ENCODE data around the gene TEX51.

Gene TEX51

DNA sequence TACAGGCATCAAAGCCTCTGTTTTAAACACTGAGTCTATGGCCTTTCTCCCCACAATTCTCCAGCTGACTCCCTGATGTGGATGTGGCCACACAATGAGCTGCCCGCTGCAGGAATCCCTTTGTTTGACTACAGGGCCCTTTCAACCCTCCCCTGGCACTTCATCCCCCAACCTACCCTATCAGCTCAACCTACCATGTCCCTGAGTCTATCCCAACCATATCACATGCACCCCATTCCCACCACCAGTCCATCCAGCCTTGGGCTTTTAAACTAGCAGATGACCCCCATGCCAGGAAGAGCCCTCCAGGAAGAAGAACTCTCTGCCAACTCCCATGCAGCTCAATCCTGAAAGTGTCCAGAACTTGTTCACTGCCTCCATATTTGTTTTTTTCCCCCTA is 46.9 kb upstream of the TEX51 start:
- no peak overlapping the region for H3K27ac ChIP-seq (ENCODE audit: extremely low read depth, low read depth, low read length)
- H3K9me3 ChIP-seq (ENCODE audit: control insufficient read depth, insufficient read depth, low read depth, low read length) = no peaks in the 10 kb centered on the region
- POLR2A ChIA-PET = interaction anchor here (0.5 kb wide), 1 partner anchor 107 kb away, joined by 4 read pairs; no protein-coding TSS in a partner anchor
- TF ChIP-seq ZNF114 (tag by site-specific recombination; IDR thresholded peaks at IDR 0.05) = no peak
- no peak for TF ChIP-seq MYNN (tag by site-specific recombination; IDR thresholded peaks at IDR 0.05; ENCODE audit: borderline replicate concordance)
- H3K36me3 ChIP-seq (ENCODE audit: control insufficient read depth in 2 of 2, insufficient read depth in 1 of 2, low read length in 2 of 2) = no peaks in the 10 kb centered on the region
- CTCF ChIA-PET = interaction anchor here (0.6 to 1.3 kb wide), 4 partner anchors 9 to 120 kb away, joined by 3 to 8 read pairs (median 4); no protein-coding TSS in a partner anchor
- no peaks in the 10 kb centered on the region for H3K4me1 ChIP-seq (ENCODE audit: control insufficient read depth, insufficient read depth, low read length)
- H3K4me3 ChIP-seq (ENCODE audit: low read depth, low read length) = no peak overlapping the region

- CTCF ChIA-PET = interaction anchor here (0.6 to 1.3 kb wide), 2 partner anchors 12 to 14 kb away, joined by 3 to 8 read pairs; no protein-coding TSS in a partner anchor
- H3K4me1 ChIP-seq (ENCODE audit: control insufficient read depth, insufficient read depth, low read length) = no peaks in the 10 kb centered on the region
- POLR2A ChIA-PET = no interaction called here
Measured at GRCh38 chr2:126852361-126852760, 46.3 kb upstream of the TEX51 start.

More at GRCh38 chr2:126852361-126852760, 46.3 kb upstream of the TEX51 start:
- TF ChIP-seq EGR2 (tag by site-specific recombination; IDR thresholded peaks at IDR 0.05; ENCODE audit: low read depth) (no peak), GLIS1 (tag by site-specific recombination; IDR thresholded peaks at IDR 0.05) (no peak), ZNF211 (tag by site-specific recombination; IDR thresholded peaks at IDR 0.05; ENCODE audit: low read depth) (no peak), ZNF792 (tag by site-specific recombination; IDR thresholded peaks at IDR 0.05) (no peak), ZNF701 (tag by site-specific recombination; IDR thresholded peaks at IDR 0.05) (no peak), GLI4 (tag by site-specific recombination; IDR thresholded peaks at IDR 0.05) (no peak), ZNF585B (tag by site-specific recombination; IDR thresholded peaks at IDR 0.05) (no peak), ZNF510 (tag by site-specific recombination; IDR thresholded peaks at IDR 0.05; ENCODE audit: insufficient replicate concordance) (no peak), ZNF600 (tag by site-specific recombination; IDR thresholded peaks at IDR 0.05) (no peak), ZXDB (tag by site-specific recombination; IDR thresholded peaks at IDR 0.05) (no peak), AEBP2 (tag by site-specific recombination; IDR thresholded peaks at IDR 0.05; ENCODE audit: borderline replicate concordance) (no peak), BCL6B (tag by site-specific recombination; IDR thresholded peaks at IDR 0.05) (no peak), ZSCAN16 (tag by site-specific recombination; IDR thresholded peaks at IDR 0.05) (no peak), ZNF239 (tag by site-specific recombination; IDR thresholded peaks at IDR 0.05) (no peak), ZNF785 (tag by site-specific recombination; IDR thresholded peaks at IDR 0.05) (no peak), ZNF302 (tag by site-specific recombination; IDR thresholded peaks at IDR 0.05; ENCODE audit: low read depth) (no peak), ZNF548 (tag by site-specific recombination; IDR thresholded peaks at IDR 0.05) (no peak), ZNF645 (tag by site-specific recombination; IDR thresholded peaks at IDR 0.05) (no peak)
- TF ChIP-seq, protein P1, sequence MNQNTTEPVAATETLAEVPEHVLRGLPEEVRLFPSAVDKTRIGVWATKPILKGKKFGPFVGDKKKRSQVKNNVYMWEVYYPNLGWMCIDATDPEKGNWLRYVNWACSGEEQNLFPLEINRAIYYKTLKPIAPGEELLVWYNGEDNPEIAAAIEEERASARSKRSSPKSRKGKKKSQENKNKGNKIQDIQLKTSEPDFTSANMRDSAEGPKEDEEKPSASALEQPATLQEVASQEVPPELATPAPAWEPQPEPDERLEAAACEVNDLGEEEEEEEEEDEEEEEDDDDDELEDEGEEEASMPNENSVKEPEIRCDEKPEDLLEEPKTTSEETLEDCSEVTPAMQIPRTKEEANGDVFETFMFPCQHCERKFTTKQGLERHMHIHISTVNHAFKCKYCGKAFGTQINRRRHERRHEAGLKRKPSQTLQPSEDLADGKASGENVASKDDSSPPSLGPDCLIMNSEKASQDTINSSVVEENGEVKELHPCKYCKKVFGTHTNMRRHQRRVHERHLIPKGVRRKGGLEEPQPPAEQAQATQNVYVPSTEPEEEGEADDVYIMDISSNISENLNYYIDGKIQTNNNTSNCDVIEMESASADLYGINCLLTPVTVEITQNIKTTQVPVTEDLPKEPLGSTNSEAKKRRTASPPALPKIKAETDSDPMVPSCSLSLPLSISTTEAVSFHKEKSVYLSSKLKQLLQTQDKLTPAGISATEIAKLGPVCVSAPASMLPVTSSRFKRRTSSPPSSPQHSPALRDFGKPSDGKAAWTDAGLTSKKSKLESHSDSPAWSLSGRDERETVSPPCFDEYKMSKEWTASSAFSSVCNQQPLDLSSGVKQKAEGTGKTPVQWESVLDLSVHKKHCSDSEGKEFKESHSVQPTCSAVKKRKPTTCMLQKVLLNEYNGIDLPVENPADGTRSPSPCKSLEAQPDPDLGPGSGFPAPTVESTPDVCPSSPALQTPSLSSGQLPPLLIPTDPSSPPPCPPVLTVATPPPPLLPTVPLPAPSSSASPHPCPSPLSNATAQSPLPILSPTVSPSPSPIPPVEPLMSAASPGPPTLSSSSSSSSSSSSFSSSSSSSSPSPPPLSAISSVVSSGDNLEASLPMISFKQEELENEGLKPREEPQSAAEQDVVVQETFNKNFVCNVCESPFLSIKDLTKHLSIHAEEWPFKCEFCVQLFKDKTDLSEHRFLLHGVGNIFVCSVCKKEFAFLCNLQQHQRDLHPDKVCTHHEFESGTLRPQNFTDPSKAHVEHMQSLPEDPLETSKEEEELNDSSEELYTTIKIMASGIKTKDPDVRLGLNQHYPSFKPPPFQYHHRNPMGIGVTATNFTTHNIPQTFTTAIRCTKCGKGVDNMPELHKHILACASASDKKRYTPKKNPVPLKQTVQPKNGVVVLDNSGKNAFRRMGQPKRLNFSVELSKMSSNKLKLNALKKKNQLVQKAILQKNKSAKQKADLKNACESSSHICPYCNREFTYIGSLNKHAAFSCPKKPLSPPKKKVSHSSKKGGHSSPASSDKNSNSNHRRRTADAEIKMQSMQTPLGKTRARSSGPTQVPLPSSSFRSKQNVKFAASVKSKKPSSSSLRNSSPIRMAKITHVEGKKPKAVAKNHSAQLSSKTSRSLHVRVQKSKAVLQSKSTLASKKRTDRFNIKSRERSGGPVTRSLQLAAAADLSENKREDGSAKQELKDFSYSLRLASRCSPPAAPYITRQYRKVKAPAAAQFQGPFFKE (tag by site-specific recombination; IDR thresholded peaks at IDR 0.05; ENCODE audit: borderline replicate concordance) = no peak
- no peak overlapping the region for H3K4me3 ChIP-seq (ENCODE audit: low read depth, low read length)
- H3K9me3 ChIP-seq (ENCODE audit: control insufficient read depth, insufficient read depth, low read depth, low read length) = no peaks in the 10 kb centered on the region
- H3K27ac ChIP-seq (ENCODE audit: extremely low read depth, low read depth, low read length) = no peak overlapping the region
- no peaks in the 10 kb centered on the region for H3K36me3 ChIP-seq (ENCODE audit: control insufficient read depth in 2 of 2, insufficient read depth in 1 of 2, low read length in 2 of 2)

Data from HEK293 (cell line).